Suprapubic skin (tissue), 4 donors: Measurements from ENCODE around the gene ARID5A. TPM values are rescaled to one million over a fixed set of nuclear protein-coding genes. Genes with fewer than 3 reads are reported as not detected.

ENCODE experiments used
- DNase-seq, 2 donors: peaks; one replicate each; pipeline ENCODE4 v3.0.0-alpha.2; 2019; ENCODE audit warnings: low spot score in 2 of 2
- H3K27ac ChIP-seq: fragments of 200-600 bp; sonication (generic); one replicate; pipeline ENCODE4 v1.5.1; 2019
- H3K27me3 ChIP-seq: fragments of 200-600 bp; sonication (generic); one replicate; pipeline ENCODE4 v1.5.1; 2019
- H3K36me3 ChIP-seq: fragments of 200-600 bp; sonication (generic); one replicate; pipeline ENCODE4 v1.5.1; 2019
- H3K4me1 ChIP-seq: fragments of 200-600 bp; sonication (generic); one replicate; pipeline ENCODE4 v1.5.1; 2019
- H3K4me3 ChIP-seq: fragments of 200-600 bp; sonication (generic); one replicate; pipeline ENCODE4 v1.5.1; 2019; ENCODE audit warnings: mild to moderate bottlenecking
- H3K9me3 ChIP-seq: fragments of 200-600 bp; sonication (generic); one replicate; pipeline ENCODE4 v1.5.1; 2019
- EP300 ChIP-seq: sonication (generic); formaldehyde crosslinking; IDR thresholded peaks from one replicate; pipeline ENCODE4 v1.6.1; 2017; ENCODE audit warnings: antibody characterized with exemption
- POLR2A ChIP-seq, 2 donors: fragments of 450-650 bp; IDR thresholded peaks; one replicate each; pipeline ENCODE4 v1.6.1; 2017; ENCODE audit warnings: antibody characterized with exemption in 2 of 2, mild to moderate bottlenecking in 2 of 2, moderate library complexity in 2 of 2
- POLR2AphosphoS5 ChIP-seq, 3 donors: sonication (generic); formaldehyde crosslinking; IDR thresholded peaks; one replicate each; pipeline ENCODE4 v1.6.1; 2017; ENCODE audit warnings: antibody characterized with exemption in 3 of 3
- WGBS: methylation state at CpG from one replicate; pipeline ENCODE4 v1.1.5; 2018; 5-methylcytosine and 5-hydroxymethylcytosine counted together
- total RNA-seq, 4 donors: library from RNA; depleted of rRNA; stranded (reverse); fragments of >200 nt; gene quantifications; one replicate each; pipeline ENCODE4 v1.1.0, GENCODE V29; 2016
- TF ChIP-seq, protein P1 (sequence below), 2 donors: fragments of 200-600 bp in 1 of 2; fragments of 450-650 bp in 1 of 2; sonication (generic) in 1 of 2; IDR thresholded peaks; one replicate each; pipeline ENCODE4 v1.5.1; 2016 to 2019; ENCODE audit warnings: antibody characterized with exemption in 2 of 2, mild to moderate bottlenecking in 1 of 2, moderate library complexity in 1 of 2

Gene ARID5A
- total RNA-seq, 4 donors from 2014 or later = 11.4 to 22.4 (median 15.0) TPM

DNA sequence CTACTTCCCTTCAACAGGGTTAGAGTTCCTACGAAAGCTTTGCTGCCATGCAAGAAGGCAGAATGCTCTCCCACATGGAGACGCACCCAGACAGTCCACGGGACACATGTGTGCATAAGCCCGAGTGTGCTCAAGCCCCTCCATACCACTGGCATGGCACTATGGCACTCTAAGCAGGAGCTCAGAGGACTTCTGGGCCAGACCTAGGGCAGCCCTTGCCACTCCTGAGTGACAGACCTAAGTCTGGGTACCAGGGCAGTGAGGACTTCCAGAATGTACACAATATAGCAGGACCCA is 11.4 kb upstream of the ARID5A start:
- no peaks in the 10 kb centered on the region for H3K27me3 ChIP-seq
- WGBS = 77% methylated on average over 4 of the region's 4 CpGs
- no peak overlapping the region for H3K27ac ChIP-seq
- no peak overlapping the region for H3K4me3 ChIP-seq
- H3K36me3 ChIP-seq = no peaks in the 10 kb centered on the region
- DNase-seq = no peak
- H3K4me1 ChIP-seq = peaks cover 30% of the 10 kb centered on the region
- TF ChIP-seq POLR2AphosphoS5 (IDR thresholded peaks at IDR 0.05) = no peak
- TF ChIP-seq POLR2A (IDR thresholded peaks at IDR 0.05) = no peak
- no peak for TF ChIP-seq EP300
- H3K9me3 ChIP-seq = no peaks in the 10 kb centered on the region

DNA sequence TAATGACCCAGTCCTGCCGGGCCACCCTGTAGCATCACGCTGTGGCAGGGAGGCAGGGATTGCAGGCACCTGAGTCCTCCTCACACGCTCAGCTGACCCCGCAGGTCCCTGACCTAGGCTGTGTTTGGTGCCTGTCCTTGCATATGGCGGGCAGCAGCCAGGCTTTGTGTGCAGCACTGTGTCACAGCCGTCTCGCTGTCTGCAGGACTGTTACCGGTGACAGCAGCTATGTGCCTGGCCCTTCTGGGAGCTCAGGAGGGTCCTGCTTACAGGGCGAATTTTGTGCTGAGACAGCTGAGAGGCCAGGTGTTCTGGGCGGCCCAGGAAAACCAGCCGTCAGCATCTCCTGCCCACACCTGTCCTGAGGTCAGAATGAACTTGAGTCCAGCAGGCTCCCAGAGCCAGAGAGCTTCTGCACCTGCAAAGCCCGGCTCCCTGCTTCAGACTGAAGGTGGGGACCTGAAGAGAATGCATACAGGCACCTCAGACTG is 10.4 kb upstream of the ARID5A start:
- no peak for TF ChIP-seq POLR2AphosphoS5 (IDR thresholded peaks at IDR 0.05)
- Histone ChIP-seq H3K4me1 (peaks cover 33% of the 10 kb centered on the region), H3K9me3 (no peaks in the 10 kb centered on the region), H3K4me3 (no peak overlapping the region), H3K27ac (no peak overlapping the region), H3K36me3 (no peaks in the 10 kb centered on the region), H3K27me3 (no peaks in the 10 kb centered on the region)
- WGBS = 89% methylated on average over 7 of the region's 12 CpGs
- no peak for DNase-seq

GRCh38 chr2:96526615-96527285 is 9.8 kb upstream of the ARID5A start:
- DNase-seq = no peak
- H3K4me3 ChIP-seq = peak overlapping the region; percentile 60
- no peaks in the 10 kb centered on the region for H3K36me3 ChIP-seq
- H3K4me1 ChIP-seq = peaks cover 39% of the 10 kb centered on the region
- 84% methylated on average over 27 of the region's 29 CpGs for WGBS
- H3K27me3 ChIP-seq = no peaks in the 10 kb centered on the region
- TF ChIP-seq POLR2AphosphoS5 (IDR thresholded peaks at IDR 0.05) = no peak
- H3K9me3 ChIP-seq = no peaks in the 10 kb centered on the region
- H3K27ac ChIP-seq = peak overlapping the region; percentile 80

GRCh38 chr2:96527286-96528005 is 9.1 kb upstream of the ARID5A start:
- Histone ChIP-seq H3K36me3 (no peaks in the 10 kb centered on the region), H3K27me3 (no peaks in the 10 kb centered on the region), H3K9me3 (no peaks in the 10 kb centered on the region), H3K4me1 (peaks cover 46% of the 10 kb centered on the region), H3K4me3 (peak overlapping the region; percentile 60), H3K27ac (peak overlapping the region; percentile 80)
- TF ChIP-seq POLR2AphosphoS5 (IDR thresholded peaks at IDR 0.05) (no peak), EP300 (no peak), POLR2A (IDR thresholded peaks at IDR 0.05) (no peak)
- TF ChIP-seq, protein P1, sequence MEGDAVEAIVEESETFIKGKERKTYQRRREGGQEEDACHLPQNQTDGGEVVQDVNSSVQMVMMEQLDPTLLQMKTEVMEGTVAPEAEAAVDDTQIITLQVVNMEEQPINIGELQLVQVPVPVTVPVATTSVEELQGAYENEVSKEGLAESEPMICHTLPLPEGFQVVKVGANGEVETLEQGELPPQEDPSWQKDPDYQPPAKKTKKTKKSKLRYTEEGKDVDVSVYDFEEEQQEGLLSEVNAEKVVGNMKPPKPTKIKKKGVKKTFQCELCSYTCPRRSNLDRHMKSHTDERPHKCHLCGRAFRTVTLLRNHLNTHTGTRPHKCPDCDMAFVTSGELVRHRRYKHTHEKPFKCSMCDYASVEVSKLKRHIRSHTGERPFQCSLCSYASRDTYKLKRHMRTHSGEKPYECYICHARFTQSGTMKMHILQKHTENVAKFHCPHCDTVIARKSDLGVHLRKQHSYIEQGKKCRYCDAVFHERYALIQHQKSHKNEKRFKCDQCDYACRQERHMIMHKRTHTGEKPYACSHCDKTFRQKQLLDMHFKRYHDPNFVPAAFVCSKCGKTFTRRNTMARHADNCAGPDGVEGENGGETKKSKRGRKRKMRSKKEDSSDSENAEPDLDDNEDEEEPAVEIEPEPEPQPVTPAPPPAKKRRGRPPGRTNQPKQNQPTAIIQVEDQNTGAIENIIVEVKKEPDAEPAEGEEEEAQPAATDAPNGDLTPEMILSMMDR (IDR thresholded peaks at IDR 0.05) = peak in 1 of 2 donors; percentile 12
- DNase-seq = no peak
- WGBS = 9% methylated on average over 8 of the region's 51 CpGs

- no peak for DNase-seq
- Histone ChIP-seq H3K4me1 (peaks cover 53% of the 10 kb centered on the region), H3K36me3 (no peaks in the 10 kb centered on the region), H3K9me3 (no peaks in the 10 kb centered on the region), H3K27me3 (no peaks in the 10 kb centered on the region), H3K27ac (peak overlapping the region; percentile 80), H3K4me3 (peak overlapping the region; percentile 60)
- WGBS = 40% methylated on average over 14 of the region's 14 CpGs
- TF ChIP-seq POLR2A (IDR thresholded peaks at IDR 0.05) (no peak), EP300 (no peak), POLR2AphosphoS5 (IDR thresholded peaks at IDR 0.05) (no peak)
- TF ChIP-seq, protein P1 (IDR thresholded peaks at IDR 0.05) = no peak
Observed at GRCh38 chr2:96528006-96528699, 8.4 kb upstream of the ARID5A start.

- 76% methylated on average over 8 of the region's 8 CpGs for WGBS
- TF ChIP-seq POLR2AphosphoS5 (IDR thresholded peaks at IDR 0.05) (no peak), EP300 (no peak), POLR2A (IDR thresholded peaks at IDR 0.05) (no peak)
- TF ChIP-seq, protein P1 (IDR thresholded peaks at IDR 0.05) = no peak
- H3K36me3 ChIP-seq = no peaks in the 10 kb centered on the region
- DNase-seq = no peak
- H3K27me3 ChIP-seq = no peaks in the 10 kb centered on the region
- peaks cover 55% of the 10 kb centered on the region for H3K4me1 ChIP-seq
- H3K9me3 ChIP-seq = no peaks in the 10 kb centered on the region
- peak overlapping the region; percentile 80 for H3K27ac ChIP-seq
- no peak overlapping the region for H3K4me3 ChIP-seq
Observed at GRCh38 chr2:96528700-96529375, 7.7 kb upstream of the ARID5A start.
